Fibroblast of villous mesenchyme (primary cell): ENCODE measurements around the gene ST6GAL1. TPM values are rescaled to one million over a fixed set of nuclear protein-coding genes. Genes with fewer than 3 reads are reported as not detected.

Source experiments
- DNase-seq: peaks from one replicate; pipeline ENCODE4 v3.0.0-alpha.2; 2010; ENCODE audit warnings: low read depth
- H3K4me3 ChIP-seq: 2 replicates; pipeline ENCODE4 v1.5.1; 2011; ENCODE audit warnings: low read depth, mild to moderate bottlenecking, low read length
- total RNA-seq: library from RNA; depleted of rRNA; stranded (reverse); fragments of >200 nt; gene quantifications from 2 replicates; pipeline ENCODE4 v1.2.3, GENCODE V29; 2012
- TF ChIP-seq, protein P1 (sequence below): IDR thresholded peaks from 2 replicates; pipeline ENCODE4 v1.5.1; 2012; ENCODE audit warnings: low read depth, mild to moderate bottlenecking, low read length; ENCODE audit not compliant: insufficient read depth

Gene ST6GAL1
- total RNA-seq, 1 donor: 1.3 TPM

DNA sequence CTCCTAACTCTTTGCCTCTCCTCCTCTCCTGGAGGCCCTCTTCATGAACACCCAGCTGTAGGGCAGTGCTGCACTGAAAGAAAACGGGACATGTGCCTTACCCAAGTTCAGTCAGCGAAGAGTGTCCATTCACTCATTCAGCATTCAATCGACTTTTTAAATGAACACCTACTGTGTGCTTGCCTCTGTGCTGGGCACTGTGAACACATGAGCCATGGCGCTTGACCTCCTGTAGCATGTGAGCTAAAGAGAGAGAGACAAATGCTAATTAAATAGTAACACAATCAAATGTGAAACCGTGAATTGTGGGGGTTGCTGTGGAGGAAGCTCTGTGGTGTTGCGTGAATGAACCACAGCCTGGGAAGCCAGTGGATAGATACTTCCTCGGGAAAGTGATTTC, 43.4 kb downstream of the ST6GAL1 start:
- DNase-seq: no peak
- H3K4me3 ChIP-seq: no peak overlapping the region
- TF ChIP-seq, protein P1, sequence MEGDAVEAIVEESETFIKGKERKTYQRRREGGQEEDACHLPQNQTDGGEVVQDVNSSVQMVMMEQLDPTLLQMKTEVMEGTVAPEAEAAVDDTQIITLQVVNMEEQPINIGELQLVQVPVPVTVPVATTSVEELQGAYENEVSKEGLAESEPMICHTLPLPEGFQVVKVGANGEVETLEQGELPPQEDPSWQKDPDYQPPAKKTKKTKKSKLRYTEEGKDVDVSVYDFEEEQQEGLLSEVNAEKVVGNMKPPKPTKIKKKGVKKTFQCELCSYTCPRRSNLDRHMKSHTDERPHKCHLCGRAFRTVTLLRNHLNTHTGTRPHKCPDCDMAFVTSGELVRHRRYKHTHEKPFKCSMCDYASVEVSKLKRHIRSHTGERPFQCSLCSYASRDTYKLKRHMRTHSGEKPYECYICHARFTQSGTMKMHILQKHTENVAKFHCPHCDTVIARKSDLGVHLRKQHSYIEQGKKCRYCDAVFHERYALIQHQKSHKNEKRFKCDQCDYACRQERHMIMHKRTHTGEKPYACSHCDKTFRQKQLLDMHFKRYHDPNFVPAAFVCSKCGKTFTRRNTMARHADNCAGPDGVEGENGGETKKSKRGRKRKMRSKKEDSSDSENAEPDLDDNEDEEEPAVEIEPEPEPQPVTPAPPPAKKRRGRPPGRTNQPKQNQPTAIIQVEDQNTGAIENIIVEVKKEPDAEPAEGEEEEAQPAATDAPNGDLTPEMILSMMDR: no peak

DNA sequence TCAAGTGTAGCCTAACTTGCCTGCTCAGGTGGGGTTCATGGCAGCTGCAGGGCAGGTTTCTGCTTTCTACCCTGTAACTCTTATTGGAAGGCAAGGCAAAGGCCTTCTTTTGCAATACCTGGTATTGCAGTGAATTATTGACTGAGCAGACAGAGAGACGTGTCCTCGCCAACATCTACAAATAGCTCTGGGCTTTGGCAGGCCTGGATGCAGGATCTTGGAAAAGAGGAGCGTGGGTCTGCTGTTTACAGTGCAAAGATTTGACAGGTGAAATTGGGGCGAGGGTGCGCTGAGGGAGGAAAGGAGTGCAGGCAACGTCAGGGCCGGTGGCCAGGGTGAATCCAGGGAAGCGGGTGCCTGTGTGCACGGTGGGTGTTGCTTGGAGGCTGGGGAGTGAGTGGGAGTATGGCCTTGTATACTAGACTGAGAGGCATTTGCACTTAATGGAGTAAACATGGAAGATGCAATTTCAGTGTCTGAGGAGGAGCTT, 44.5 kb downstream of the ST6GAL1 start:
- no peak overlapping the region for H3K4me3 ChIP-seq
- TF ChIP-seq, protein P1: no peak
- DNase-seq: no peak

DNA sequence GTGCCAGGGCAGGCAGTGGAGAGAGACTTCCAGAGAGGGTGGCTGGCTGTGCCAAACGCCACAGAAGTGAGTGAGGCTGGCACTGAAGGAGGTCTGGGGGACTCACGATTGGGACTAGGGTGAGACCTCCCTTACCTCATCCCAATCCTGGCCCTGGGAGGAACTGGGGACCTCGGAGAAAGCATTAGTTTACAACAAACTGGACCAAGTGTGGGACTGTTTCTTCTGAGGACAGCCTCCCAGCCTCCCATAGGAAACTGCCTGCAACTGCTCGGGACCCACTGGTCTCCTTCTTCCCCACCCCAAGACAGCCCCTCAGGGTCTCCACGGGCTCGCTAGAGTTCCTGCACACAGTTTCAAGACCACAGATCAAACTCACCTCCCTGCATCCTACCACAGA, 45.4 kb downstream of the ST6GAL1 start:
- TF ChIP-seq, protein P1: no peak
- no peak for DNase-seq
- no peak overlapping the region for H3K4me3 ChIP-seq

DNA sequence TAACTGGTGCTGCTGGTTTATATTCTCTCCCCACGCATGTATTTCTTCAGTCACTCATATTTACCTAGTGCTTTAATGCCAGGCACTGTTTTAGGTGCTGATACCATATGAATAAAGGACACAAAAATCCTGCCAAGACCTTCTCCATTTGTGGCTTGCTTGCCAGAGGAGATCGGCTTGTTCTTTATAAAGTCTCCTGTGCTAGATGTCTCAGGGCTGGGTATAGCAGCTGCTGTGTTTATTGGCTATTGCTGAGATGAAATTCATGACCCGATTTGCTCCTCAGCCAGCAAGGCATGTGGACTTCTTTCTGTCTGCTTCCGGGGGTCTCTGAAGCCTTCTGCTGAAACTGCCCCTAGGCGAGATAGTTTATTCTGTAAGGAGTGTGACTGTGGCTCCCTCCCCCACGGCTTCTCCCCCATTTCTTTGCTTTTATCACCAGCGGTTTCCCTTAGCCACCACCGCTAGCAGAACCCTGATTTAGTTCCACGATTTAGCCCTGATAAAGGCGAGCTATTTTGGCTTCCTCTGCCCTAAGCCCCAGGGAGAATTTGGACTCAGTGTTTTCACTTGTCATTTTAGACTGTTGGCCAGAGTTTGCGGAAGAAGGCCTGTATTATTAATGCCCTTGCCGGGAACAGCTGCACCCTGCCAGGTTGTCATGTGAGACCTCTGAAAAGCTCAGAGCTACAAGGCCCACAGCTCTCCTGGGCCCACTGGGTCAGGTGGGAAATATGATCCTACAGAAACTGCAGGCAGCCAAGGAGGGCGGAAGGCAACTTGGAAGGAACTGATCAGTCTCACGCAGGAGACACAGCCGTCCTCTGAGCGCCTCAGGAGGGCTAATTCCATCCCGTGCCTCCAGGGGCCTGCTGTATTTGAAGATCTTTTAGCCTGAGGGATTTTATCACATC, 46.8 kb downstream of the ST6GAL1 start:
- TF ChIP-seq, protein P1: no peak
- no peak overlapping the region for H3K4me3 ChIP-seq
- peak; percentile 42 for DNase-seq

DNA sequence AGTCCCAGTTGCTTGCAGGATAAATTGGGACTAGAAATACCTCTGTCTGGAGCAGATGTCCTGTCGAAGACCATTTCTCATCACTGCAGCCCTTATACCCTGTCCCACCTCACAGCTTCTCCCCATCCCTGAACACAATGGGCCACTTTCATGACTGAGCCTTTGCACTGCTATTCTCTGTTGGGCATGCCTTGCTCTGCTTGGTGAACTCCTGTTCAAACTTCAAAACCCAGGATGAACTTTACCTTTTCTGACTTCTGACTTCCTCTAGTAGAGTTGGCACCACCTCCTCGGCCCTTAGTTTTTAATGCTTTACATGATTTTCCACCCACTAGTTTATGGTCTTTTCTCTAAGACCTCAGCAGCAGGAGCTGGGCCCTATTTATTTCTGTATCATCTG, 48.4 kb downstream of the ST6GAL1 start:
- TF ChIP-seq, protein P1: no peak
- H3K4me3 ChIP-seq: no peak overlapping the region
- no peak for DNase-seq

DNA sequence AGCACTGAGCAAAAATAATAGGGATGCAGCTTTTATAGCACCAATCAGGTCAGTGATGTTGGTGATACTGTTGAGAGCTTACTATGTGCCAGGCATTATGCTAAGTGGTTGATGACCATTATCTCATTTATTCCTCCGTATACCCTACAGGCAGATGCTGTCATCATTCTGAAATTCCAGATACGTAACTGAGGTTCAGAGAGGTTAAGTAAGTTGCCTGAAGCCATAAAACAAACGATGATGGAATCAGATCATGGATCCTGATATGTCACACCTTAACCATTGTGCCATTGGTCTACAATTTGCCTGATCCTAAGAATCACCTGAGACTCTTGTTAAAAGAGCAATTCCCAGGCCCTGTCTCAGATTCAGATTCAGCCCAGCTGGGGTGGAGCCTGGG, 49.5 kb downstream of the ST6GAL1 start:
- TF ChIP-seq, protein P1: no peak
- no peak overlapping the region for H3K4me3 ChIP-seq
- no peak for DNase-seq
